AG09319 (cell line): ENCODE data around the gene ADK.
"Not testable (repeated sequence)": the region's sequence is repeated elsewhere in the genome, so short reads cannot be mapped to it uniquely, and the experiment has no call there.

Source experiments
- DNase-seq: peaks from one replicate; pipeline ENCODE4 v3.0.0-alpha.2; 2010; ENCODE audit warnings: low read depth; ENCODE audit errors: extremely low read depth
- TF ChIP-seq, protein P1 (sequence below): IDR thresholded peaks from 2 replicates; pipeline ENCODE4 v1.5.1; 2011; ENCODE audit warnings: low read depth, mild to moderate bottlenecking, inconsistent platforms, low read length, moderate library complexity

The ADK gene

DNA sequence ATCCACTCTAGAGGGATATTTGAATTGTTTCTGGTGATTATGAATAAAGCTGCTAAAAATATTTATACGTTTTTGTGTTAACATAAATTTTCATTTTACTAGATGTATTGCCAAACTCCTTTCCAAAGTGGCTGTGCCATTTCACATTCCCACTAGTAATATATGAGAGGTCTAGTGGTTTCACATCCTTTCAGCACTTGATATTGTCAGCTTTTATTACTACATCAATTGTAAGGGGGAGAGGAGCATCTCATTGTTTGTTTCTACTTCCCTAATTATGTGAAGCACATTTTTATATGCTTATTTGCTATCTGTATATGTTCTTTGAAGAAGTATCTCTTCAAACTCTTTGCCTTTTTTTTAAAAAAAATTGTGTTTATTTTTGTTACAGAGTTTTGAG lies 184.5 kb downstream of the ADK start:
- no peak for DNase-seq
- TF ChIP-seq, protein P1, sequence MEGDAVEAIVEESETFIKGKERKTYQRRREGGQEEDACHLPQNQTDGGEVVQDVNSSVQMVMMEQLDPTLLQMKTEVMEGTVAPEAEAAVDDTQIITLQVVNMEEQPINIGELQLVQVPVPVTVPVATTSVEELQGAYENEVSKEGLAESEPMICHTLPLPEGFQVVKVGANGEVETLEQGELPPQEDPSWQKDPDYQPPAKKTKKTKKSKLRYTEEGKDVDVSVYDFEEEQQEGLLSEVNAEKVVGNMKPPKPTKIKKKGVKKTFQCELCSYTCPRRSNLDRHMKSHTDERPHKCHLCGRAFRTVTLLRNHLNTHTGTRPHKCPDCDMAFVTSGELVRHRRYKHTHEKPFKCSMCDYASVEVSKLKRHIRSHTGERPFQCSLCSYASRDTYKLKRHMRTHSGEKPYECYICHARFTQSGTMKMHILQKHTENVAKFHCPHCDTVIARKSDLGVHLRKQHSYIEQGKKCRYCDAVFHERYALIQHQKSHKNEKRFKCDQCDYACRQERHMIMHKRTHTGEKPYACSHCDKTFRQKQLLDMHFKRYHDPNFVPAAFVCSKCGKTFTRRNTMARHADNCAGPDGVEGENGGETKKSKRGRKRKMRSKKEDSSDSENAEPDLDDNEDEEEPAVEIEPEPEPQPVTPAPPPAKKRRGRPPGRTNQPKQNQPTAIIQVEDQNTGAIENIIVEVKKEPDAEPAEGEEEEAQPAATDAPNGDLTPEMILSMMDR = no peak

GRCh38 chr10:74337330-74338016 lies 186.5 kb downstream of the ADK start:
- DNase-seq = no peak

DNA sequence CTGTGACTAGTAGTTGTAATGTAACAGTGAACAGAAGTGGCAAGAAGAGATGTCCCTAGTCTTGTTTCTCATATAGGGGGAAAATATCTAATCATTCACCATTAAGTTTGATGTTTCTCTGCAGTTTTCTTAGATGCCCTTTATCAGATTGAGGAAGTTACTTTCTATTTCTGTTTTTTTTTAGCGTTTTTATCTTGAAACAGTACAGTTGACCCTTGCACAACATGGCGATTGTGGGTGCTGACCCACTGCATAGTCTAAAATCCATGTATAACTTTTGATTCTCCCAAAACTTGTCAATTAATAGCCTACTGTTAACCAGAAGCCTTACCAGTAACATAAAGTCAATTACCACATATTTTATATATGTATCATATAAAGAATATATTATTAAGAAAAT lies 192.0 kb downstream of the ADK start:
- no peak for DNase-seq
- TF ChIP-seq, protein P1 = no peak

More at GRCh38 chr10:74337330-74338016, 186.5 kb downstream of the ADK start:
- TF ChIP-seq, protein P1 = no peak

DNA sequence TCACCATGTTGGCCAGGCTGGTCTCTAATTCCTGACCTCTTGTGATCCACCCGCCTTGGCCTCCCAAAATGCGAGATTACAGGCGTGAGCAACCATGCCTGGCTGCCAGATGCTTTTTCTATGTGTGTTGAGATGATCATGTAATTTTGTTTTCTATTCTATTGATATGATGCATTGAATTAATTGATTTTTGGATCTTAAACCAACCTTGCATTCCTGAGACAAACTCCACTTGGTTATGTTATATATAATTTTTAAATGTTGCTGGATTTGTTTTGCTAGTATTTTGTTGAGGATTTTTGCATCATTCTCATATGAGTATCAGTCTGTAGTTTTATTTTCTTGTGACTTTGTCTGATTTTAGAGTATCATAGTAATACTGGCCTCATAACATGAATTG lies 192.8 kb downstream of the ADK start:
- TF ChIP-seq, protein P1 = no peak
- DNase-seq = no peak

GRCh38 chr10:74344306-74344705 lies 193.3 kb downstream of the ADK start:
- TF ChIP-seq, protein P1 = no peak
- no peak for DNase-seq

- no peak for DNase-seq
- TF ChIP-seq, protein P1 = no peak
Measured at GRCh38 chr10:74347522-74347921, 196.5 kb downstream of the ADK start.

- not testable (repeated sequence) for DNase-seq
Measured at GRCh38 chr10:74353021-74353420, 202.0 kb downstream of the ADK start.

- TF ChIP-seq, protein P1 = no peak
- DNase-seq = no peak
Measured at GRCh38 chr10:74361678-74362077, 210.7 kb downstream of the ADK start.
